ENCODE measurements around the gene ABCC9. TPM values are rescaled to one million over a fixed set of nuclear protein-coding genes. Genes with fewer than 3 reads are reported as not detected.

ABCC9 gene
- polyA plus RNA-seq, 4 donors: 18.9 to 31.5 (median 22.6) TPM

- DNase-seq (ENCODE audit: low read depth in 4 of 4, low spot score in 3 of 4): no peak
Measured at GRCh38 chr12:21882635-21883034, 58.6 kb downstream of the ABCC9 start.

DNA sequence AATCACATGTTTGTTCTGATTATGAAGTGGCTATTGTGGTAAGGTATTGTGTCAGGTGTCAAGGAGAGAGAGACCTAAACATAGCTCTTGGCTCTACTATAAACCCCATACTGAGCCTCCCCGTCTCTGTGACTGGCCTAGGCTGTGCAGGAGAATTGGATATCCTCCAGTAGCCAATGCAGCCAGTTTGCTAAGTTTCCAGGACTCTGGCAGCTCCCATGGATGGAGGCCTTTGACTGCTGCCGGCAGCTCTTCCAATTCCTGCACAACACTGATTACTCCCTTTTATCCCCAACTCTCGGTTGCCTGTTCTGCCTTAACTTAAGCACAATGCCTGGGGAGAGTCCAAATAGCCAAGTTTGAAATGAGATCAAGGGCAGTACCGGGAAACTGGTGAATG, 59.3 kb downstream of the ABCC9 start:
- no peak for DNase-seq (ENCODE audit: low read depth in 4 of 4, low spot score in 3 of 4)

GRCh38 chr12:21879312-21879711, 61.9 kb downstream of the ABCC9 start:
- DNase-seq (ENCODE audit: low read depth in 4 of 4, low spot score in 3 of 4): no peak

DNA sequence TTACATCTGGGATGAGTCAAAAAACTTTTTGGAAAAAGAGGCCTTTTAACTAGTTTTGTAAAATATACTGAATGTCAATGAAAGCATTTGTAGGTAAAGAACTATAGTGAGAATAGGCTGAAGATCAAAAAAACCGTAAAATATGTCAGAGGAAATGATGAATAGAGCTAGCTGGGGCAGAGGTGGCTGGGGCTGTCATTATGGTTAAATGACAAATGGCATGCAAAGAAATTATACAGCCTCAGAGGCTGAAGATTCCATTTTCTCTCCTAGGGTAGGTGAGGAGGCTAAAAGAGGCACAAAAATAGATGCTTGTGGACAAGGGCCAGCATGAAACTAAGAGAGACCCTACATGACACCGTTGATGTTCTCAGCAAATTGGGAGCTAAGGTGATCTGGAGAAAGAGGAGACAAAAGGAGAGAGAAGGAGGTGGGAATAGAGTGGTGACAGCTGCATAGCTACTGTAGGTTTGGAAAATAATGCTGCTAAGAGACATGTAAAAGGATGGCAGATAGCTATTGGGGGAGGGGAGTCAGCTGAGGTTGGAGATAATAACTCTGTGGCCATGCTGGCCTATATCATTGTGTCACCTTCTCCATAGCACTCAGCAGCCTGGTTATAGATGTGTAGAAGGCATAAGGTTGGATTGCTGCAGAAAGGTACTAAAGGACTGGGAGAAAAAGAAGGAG, 63.8 kb downstream of the ABCC9 start:
- no peak for DNase-seq (ENCODE audit: low read depth in 4 of 4, low spot score in 3 of 4)

DNA sequence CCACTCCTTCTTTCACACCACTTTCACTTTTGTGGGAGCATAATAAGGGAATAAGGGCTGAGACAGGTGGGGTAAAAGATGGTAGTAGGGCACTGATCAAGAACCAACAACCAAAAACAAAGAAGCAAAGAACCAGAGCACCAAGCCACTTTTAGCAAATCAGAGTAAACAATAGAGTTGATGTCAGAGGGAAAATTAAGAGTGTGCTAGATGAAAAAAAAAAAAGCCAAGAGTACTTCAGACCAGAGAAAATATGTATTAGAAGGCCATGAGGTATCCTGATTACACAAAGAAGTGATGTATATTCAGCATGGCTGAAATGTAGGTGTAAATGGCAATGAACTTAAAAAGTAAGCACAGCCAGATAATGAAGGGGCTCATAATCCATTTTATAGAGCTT, 75.4 kb downstream of the ABCC9 start:
- no peak for DNase-seq (ENCODE audit: low read depth in 4 of 4, low spot score in 3 of 4)

- DNase-seq (ENCODE audit: low read depth in 4 of 4, low spot score in 3 of 4): no peak
Measured at GRCh38 chr12:21860534-21860933, 80.7 kb downstream of the ABCC9 start.

GRCh38 chr12:21860128-21860527, 81.1 kb downstream of the ABCC9 start:
- DNase-seq (ENCODE audit: low read depth in 4 of 4, low spot score in 3 of 4): no peak

- DNase-seq (ENCODE audit: low read depth in 4 of 4, low spot score in 3 of 4): no peak
Measured at GRCh38 chr12:21852251-21852650, 89.0 kb downstream of the ABCC9 start.

DNA sequence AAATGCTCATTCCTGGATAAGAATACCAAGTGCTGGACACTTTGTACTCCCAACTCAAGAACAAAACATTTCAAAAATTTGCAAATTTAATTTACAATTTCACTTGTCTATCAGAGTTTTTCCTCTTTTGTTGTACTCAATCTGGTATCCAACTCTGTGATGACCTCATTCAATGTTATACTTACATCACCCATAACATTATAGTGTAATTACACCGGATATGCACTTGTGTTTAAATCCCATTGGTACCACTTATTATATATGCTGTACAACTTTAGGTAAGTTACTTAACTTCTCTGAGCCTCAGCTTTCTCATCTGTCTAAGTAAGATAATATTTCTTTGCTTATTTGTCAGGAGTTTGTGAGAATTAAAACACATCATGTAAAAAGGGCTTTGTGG, 90.1 kb downstream of the ABCC9 start:
- DNase-seq (ENCODE audit: low read depth in 4 of 4, low spot score in 3 of 4): no peak

DNA sequence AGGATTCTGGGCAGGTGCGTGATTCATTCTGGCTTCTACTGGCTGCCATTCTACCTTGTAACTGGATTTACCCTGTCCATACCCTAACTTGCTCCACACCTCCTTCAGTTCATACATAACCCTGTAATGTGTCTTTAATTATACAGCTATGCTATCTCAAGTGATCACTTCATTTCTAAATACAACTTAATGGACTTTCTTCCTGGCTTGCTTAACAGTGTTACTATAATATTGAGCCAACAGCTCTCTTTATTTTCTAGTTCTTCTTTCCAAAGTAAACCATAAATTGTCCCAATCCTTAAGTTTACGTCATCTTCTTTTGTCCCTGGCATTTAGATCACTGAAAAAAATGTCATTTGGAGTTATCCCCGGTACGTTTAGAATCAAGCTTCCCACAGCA, 90.8 kb downstream of the ABCC9 start:
- no peak for DNase-seq (ENCODE audit: low read depth in 4 of 4, low spot score in 3 of 4)

DNA sequence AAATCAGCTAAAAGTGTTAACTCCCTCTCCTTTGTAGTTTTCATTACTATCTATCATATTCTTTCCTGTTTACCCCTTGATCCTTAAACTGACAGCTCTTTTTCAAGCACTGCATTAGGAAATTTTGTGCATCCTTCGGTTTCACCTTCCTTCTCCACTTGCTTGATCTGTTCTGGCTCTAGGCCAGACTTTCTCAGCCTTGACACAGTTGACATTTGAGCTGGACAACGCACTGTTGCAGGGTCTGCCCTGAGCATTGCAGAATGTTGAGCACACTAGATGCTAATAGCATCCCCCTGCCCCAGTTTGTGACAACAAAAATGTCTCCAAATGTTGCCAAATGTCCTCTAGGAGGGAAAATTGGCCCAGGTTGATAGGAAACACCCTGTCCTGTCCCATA, 91.3 kb downstream of the ABCC9 start:
- DNase-seq (ENCODE audit: low read depth in 4 of 4, low spot score in 3 of 4): peak in 1 of 4 donors; percentile 21

- no peak for DNase-seq (ENCODE audit: low read depth in 4 of 4, low spot score in 3 of 4)
Measured at GRCh38 chr12:21848192-21848591, 93.0 kb downstream of the ABCC9 start.

- DNase-seq (ENCODE audit: low read depth in 4 of 4, low spot score in 3 of 4): no peak
Measured at GRCh38 chr12:21843795-21844194, 97.4 kb downstream of the ABCC9 start.

DNA sequence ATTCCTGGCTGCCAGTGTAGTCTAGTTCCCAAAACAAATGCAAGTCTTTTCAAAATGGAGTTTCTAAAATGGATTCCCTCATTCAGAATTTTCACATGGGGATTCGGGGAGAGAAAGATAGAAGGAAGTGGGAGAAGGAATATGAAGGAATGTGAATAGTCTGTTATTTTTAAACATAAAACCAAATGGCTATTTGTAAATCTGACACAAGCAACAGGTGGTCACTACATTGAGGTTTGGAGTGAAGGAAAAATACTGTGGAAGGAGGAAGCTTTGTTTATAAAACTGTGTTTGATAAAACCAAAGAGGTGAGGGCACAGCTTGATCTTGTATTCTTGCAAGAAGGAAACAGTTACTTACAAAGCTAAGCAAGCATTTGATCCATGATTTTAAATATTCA, 101.5 kb downstream of the ABCC9 start:
- no peak for DNase-seq (ENCODE audit: low read depth in 4 of 4, low spot score in 3 of 4)

DNA sequence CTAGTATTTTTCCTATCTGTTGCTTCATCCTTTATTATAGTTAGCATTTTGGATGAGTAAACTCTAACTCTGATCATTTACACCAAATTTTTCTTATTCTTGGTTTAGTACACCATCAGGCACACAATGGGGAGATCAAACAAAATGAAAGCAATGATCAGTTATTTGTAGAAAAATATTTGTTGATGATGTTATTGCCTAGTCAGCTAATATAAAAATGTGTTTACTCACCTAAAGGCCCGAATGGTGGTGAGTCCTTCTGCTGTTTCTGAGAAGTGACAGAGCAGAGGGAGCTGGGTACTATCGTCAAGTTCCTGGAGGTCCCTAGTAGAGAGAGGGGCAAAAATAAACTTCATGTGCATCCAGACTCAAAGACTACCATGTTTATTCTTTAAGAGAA, 103.4 kb downstream of the ABCC9 start:
- no peak for DNase-seq (ENCODE audit: low read depth in 4 of 4, low spot score in 3 of 4)

DNA sequence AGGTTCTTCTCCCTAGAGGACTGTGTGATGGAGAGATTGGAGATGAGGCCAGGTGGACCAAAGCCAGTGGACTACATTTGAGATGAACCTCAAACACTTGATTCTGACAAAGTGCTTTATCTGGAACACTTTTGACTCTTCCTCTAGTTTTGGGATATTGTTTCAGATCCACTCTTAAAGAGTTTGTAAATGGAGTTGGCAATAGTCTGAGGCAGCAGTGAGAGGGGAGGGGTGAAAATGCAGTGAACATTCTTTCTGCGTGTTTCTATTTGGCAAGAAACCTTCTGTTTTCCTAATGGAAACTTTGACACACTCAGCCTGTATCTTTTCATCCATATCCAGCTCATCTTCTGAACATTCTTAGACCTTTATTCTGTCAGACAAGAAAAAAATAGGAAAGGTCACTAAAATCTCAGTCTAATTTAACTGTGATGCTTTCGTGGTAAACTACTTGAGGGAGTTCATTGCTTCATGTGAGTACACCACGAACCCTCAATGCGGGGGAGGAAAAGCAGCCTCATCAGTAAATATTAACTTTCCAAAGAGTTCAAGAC, 109.4 kb downstream of the ABCC9 start:
- DNase-seq (ENCODE audit: low read depth in 4 of 4, low spot score in 3 of 4): no peak

DNA sequence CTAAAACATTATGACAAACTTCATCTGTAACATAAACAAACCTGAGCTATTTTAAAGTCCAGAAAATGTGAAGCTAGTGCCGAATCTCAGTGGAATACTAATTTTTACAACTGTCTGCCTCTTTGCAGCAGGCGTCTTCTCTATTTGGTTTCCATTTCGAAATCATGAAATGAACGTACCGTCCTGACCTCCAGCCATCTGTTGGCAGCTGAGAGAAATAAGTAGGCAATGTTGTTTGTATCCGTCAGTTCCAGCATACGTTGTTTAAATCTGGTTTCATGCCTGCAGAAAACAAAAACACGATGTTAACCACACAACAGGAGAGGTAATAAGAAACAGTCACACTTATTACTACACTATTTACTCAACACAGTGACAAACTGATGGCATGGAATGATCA, 112.4 kb downstream of the ABCC9 start:
- DNase-seq (ENCODE audit: low read depth in 4 of 4, low spot score in 3 of 4): no peak

DNA sequence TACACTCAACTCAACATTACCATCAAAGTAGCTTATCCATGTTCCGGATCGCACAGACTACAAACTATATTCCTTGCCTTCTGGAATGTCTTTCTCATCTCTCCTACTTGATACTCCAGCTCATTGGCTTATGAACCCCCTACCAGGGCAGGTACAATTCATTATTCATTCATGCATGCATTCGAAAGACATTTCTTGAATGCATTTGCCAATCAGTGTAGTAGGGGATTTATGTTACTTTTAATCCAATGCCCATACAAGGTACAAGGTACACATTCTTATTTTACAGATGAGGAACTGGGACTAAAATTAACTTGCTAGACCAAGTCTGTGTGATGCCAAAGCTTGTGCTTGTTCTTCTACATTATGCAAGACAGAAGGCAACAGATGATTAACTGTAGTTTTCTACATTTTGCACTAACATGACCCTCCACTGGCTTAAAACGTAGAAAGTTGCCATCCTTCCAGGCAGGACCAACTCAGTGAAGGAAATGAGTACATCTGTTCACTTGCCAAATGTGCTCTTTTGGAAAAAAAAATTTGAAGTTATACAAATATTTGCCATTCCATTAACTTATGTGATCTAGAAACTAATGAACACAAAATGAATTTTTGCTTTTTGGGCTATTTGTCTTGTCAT, 113.0 kb downstream of the ABCC9 start:
- DNase-seq (ENCODE audit: low read depth in 4 of 4, low spot score in 3 of 4): no peak

DNA sequence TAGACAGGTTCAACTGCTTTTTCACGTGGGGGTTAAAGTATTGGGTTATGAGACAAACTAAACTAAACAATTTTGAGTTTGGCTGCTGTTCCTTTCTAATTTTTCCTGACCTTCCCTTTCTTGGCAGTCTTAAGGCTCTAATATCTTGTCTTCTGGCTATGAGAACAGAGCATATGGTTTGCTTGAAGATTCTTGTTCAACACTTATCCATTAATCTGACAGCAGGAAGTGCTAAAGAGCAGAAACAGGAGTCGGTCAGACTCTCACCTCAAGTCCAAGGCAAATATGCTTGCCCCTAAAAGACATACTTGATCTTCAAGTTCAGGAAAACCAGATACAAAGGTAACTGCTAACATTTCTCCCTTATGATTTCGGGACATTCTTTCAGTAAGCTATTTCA, 114.1 kb downstream of the ABCC9 start:
- DNase-seq (ENCODE audit: low read depth in 4 of 4, low spot score in 3 of 4): no peak

DNA sequence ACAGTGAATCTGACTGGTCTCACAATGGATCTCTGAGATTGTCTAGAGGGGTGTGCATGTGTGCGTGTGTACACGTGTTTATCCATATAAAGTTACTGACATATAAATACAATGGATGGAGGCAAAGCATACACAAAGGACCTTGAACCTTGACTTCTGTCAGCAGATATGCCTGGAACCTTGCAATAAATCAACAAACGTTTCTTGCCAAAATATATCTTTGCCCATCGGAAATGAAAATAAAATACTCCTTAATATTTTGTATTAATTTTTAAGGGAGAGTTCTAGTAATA, 114.7 kb downstream of the ABCC9 start:
- no peak for DNase-seq (ENCODE audit: low read depth in 4 of 4, low spot score in 3 of 4)

GRCh38 chr12:21825886-21826617, 115.2 kb downstream of the ABCC9 start:
- DNase-seq (ENCODE audit: low read depth in 4 of 4, low spot score in 3 of 4): no peak

DNA sequence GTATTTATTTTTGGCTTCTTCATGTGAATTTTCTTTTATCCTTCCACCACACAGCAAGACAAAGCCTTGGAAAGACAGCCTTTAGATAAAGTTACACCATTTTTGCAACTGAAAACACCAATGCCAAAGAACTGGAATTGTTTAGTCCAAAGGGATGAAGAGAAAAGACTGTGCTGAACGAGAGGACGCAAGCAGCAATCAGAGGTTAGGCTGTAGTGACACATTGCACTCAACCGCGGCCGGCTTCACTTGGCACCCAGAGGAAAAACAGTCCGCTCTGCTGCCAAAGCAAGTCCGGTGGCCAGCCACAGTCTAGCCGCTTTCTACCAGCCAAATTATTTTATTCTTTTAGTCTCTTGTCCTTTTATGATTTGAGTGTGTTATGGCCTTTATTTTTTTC, 117.6 kb downstream of the ABCC9 start:
- no peak for DNase-seq (ENCODE audit: low read depth in 4 of 4, low spot score in 3 of 4)

All from left renal pelvis (tissue), 4 donors.